Right cardiac atrium (tissue), 5 donors: ENCODE data around the gene NTN3. TPM values are rescaled to one million over a fixed set of nuclear protein-coding genes. Genes with fewer than 3 reads are reported as not detected.

Experiments
- ATAC-seq, 2 donors: fragments of 200-7000 bp; cut with Tn5 transposase; one replicate each; pipeline versions ENCODE4 v1.8.0 to v1.9.1; 2020; ENCODE audit warnings: moderate library complexity in 2 of 2, mild to moderate bottlenecking in 1 of 2
- DNase-seq, 3 donors: peaks; one replicate each; pipeline ENCODE4 v3.0.0-alpha.2; 2020
- H3K27ac ChIP-seq: one replicate; pipeline ENCODE4 v1.5.1; 2013; ENCODE audit warnings: mild to moderate bottlenecking, low read length, control low read depth, moderate library complexity
- H3K27me3 ChIP-seq: one replicate; pipeline ENCODE4 v1.6.1; 2013; ENCODE audit not compliant: control insufficient read depth, insufficient read depth
- H3K4me1 ChIP-seq: one replicate; pipeline ENCODE4 v1.6.1; 2013; ENCODE audit warnings: low read length; ENCODE audit not compliant: control insufficient read depth, insufficient read depth
- H3K4me3 ChIP-seq: one replicate; pipeline ENCODE4 v1.5.1; 2013; ENCODE audit warnings: low read length, control low read depth
- H3K9me3 ChIP-seq: one replicate; pipeline ENCODE4 v1.6.1; 2013; ENCODE audit warnings: low read length; ENCODE audit not compliant: control insufficient read depth
- whole genome bisulfite sequencing: extraction: QIAGEN DNeasy Blood & Tissue Kit; methylation state at CpG from one replicate; pipeline ENCODE4 v1.1.7; 2013; 5-methylcytosine and 5-hydroxymethylcytosine counted together
- intact Hi-C, 4 donors: fragments of 100-400 bp; cut with DNase I; formaldehyde crosslinking; loops; one replicate each; pipeline versions ENCODE4 v1.11.0 to v1.14.0; 2022 to 2023
- polyA plus RNA-seq: library from polyadenylated mRNA; stranded (reverse); fragments of 200-250 nt; gene quantifications from one replicate; pipeline ENCODE4 v1.2.3, GENCODE V29; 2013
- total RNA-seq, 4 donors: library from RNA; stranded (reverse); fragmentation: NEBNext Ultra II Directional; extraction: Animal tissue kit (Norgen Biotek cat#: 25700); gene quantifications; one replicate each; pipeline ENCODE4 v1.2.1, GENCODE V29; 2021
- donor health status: healthy with polysubstance abuse.
- donor health status: DM: no; HTN: yes; CAD: no.
- donor health status: DM: no; HTN: no; CAD: no.
- donor health status: DM: no; HTN: yes; CAD: no; lungs with severe emphysema.
- donor health status: DM: yes; HTN: yes; CAD: no.

NTN3 gene
- total and polyA plus RNA-seq, 5 donors: 0.50 to 1.8 (median 0.74) TPM

DNA sequence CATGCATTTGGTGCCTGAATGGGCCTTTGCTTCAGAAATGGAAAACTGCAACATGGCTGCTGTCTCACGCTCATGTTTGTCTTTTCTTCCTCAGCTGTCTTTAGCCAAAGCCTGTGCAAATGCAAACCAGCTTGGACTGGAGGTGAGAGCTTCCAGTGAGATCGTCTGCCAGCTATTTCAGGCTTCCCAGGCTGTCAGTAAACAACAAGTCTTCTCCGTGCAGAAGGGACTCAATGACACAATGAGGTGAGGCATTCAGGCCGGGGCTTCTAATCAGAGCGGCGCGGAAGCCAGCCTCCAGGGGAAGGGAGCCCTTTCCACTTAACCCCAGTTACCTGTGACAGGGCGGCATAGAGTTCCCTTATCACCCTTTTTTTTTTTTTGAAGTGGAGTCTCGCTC, 27.5 kb upstream of the NTN3 start:
- WGBS: 80% methylated on average over 9 of the region's 9 CpGs
- intact Hi-C loops: no loop called here
- no peaks in the 10 kb centered on the region for H3K4me1 ChIP-seq
- no peaks in the 10 kb centered on the region for H3K9me3 ChIP-seq
- no peaks in the 10 kb centered on the region for H3K27me3 ChIP-seq
- peak overlapping the region; percentile 23 for H3K27ac ChIP-seq
- DNase-seq: no peak
- no peak overlapping the region for H3K4me3 ChIP-seq
- ATAC-seq: no peak

DNA sequence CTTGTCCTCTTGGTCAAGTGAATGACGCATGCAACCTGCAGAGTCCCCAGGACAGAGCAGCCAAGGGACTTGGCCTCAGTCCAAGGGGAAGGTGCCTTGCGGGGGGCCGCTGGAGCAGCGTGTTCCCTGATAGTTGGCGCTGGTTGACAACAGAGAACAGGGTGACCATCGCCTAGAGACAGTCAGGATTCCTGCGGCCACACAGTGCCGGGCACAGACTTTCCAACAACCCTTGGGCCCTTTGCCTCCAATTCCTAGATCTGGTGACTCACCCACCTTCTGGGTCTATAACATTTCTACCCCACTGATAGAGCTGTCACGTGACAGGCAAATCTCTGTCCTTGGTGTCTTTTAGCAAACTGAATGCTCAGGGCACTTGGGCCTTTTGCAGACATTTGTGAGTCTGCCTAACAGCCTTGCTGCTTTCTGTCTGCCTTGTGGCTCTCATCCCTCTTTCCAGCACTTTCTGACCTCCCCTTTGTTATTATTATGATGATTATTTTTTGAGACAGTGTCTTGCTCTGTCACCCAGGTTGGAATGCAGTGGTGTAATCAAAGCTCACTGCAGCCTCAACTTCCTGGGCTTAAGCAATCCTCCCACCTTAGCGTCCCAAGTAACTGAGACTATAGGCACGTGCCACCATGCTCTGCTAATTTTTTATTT, 23.0 kb upstream of the NTN3 start:
- no peak for ATAC-seq
- 88% methylated on average over 11 of the region's 11 CpGs for WGBS
- intact Hi-C loops: no loop called here

DNA sequence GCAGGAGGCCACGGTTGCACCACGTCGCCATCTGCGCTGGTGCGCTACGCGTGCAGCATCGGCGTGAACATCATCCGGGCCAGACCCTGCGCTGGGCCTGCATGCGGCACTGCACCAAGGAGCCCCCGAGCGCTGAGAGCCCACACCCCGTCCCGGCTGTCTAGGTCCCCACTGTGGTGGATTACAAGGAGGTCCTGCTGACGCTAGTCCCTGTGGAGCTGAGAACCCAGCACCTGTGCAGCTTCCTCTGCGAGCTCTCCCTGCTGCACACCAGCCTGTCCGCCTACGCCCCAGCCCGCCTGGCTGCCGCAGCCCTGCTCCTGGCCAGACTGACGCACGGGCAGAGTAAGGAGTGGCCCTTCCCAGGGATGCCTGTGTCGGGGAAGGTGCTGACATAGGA, 22.0 kb upstream of the NTN3 start:
- Histone ChIP-seq H3K27ac (no peak overlapping the region), H3K9me3 (no peaks in the 10 kb centered on the region), H3K4me1 (no peaks in the 10 kb centered on the region), H3K27me3 (no peaks in the 10 kb centered on the region), H3K4me3 (no peak overlapping the region)
- ATAC-seq (no peak), DNase-seq (peak in 2 of 3 donors; percentile 42 to 54)
- intact Hi-C loops: no loop called here
- 97% methylated on average over 25 of the region's 25 CpGs for WGBS

More for the DNA sequence above, 23.0 kb upstream of the NTN3 start:
- Histone ChIP-seq H3K9me3 (no peaks in the 10 kb centered on the region), H3K27ac (no peak overlapping the region), H3K4me1 (no peaks in the 10 kb centered on the region), H3K4me3 (no peak overlapping the region), H3K27me3 (no peaks in the 10 kb centered on the region)
- DNase-seq: no peak

DNA sequence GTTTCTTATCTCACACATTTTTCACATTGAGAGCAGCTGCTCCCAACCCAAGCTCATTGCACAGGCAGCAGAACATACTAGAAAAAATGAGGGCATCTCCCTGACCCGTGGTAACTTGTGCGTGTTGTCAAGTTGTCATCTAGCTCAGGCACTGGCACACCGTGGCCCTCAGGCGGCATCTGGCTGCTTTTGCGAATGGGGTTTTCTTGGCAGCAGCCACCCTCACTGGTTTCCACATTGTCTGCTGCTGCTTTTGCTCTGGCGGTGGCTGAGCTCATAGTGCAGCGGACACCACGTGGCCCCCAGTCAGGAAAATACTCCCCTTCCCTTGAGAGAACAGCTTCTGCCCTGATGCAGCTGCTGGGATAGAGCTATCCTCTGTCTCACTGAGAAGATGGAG, 20.6 kb upstream of the NTN3 start:
- 85% methylated on average over 8 of the region's 8 CpGs for WGBS
- Histone ChIP-seq H3K27me3 (no peaks in the 10 kb centered on the region), H3K27ac (no peak overlapping the region), H3K4me3 (no peak overlapping the region), H3K4me1 (no peaks in the 10 kb centered on the region), H3K9me3 (no peaks in the 10 kb centered on the region)
- ATAC-seq (no peak), DNase-seq (peak in 2 of 3 donors; percentile 23 to 54)
- intact Hi-C loops: no loop called here

DNA sequence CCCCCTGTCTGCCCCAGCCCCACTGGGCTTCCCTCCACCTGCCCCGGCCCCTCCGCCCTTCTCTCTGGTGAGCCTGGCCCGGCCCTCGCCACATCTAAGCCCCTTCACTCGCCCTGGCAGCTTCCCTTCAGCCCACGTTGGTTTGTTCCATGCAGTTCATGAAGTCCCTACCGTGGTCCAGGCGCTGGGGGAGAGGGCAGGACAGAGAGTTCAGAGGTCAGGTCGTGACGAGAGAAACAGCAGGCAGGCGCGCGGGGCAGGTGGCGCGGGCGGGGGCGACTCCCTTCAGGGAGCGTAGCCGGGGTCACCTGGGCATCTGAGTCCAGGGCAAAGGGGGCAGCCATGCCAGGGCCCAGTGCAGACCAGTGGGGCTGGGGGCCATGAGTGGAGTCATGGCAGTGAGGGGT, 20.1 kb upstream of the NTN3 start:
- no peak for ATAC-seq
- H3K4me1 ChIP-seq: no peaks in the 10 kb centered on the region
- intact Hi-C loops: no loop called here
- H3K9me3 ChIP-seq: no peaks in the 10 kb centered on the region
- peak in 2 of 3 donors; percentile 40 to 56 for DNase-seq
- no peak overlapping the region for H3K4me3 ChIP-seq
- no peaks in the 10 kb centered on the region for H3K27me3 ChIP-seq
- H3K27ac ChIP-seq: no peak overlapping the region
- 94% methylated on average over 19 of the region's 19 CpGs for WGBS

DNA sequence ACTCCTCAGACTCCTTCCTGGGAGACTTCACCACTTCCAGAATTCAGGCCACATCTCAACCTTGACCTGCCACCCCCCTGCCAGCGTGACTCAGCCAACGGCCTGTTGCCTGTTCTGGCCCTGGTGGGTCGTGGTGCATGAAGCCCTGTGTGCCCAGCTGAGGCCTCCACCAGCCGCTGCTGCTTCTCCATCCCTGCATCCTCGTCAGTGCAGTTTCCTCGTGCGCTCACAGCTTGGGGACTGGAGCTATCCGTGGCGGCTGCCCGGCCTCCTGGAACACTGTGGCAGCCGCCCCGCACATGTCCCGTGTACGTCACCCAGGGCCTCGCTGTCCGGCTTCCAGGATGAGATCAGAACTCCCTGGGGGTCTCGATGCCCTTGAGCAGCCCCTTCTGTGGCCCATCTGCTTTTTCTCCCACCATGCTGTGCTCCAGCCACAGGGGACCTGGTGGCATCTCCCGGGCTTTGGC, 19.2 kb upstream of the NTN3 start:
- no peaks in the 10 kb centered on the region for H3K27me3 ChIP-seq
- H3K27ac ChIP-seq: no peak overlapping the region
- ATAC-seq (no peak), DNase-seq (peak in 1 of 3 donors; percentile 41)
- H3K4me3 ChIP-seq: no peak overlapping the region
- intact Hi-C loops: no loop called here
- no peaks in the 10 kb centered on the region for H3K4me1 ChIP-seq
- 94% methylated on average over 18 of the region's 18 CpGs for WGBS
- no peaks in the 10 kb centered on the region for H3K9me3 ChIP-seq

DNA sequence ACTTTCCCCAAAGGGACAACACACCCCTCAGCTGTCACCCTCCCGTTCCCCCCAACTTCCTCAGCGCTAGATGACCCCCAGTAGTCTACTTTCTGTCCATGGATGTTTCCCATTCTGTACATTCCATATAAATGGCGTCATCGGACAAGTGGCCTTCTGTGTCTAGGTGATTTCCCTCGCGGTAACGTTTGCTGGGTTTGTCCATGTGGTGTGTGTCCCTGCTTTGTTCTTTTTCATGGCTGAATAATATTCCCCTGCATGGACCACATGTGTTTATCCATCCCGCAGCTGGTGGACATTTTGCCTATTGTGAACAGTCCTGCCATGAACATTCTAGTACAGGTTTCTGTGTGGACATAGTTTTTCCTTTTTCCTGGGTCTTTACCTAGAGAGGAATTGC, 18.4 kb upstream of the NTN3 start:
- H3K27me3 ChIP-seq: no peaks in the 10 kb centered on the region
- DNase-seq (no peak), ATAC-seq (no peak)
- H3K4me1 ChIP-seq: no peaks in the 10 kb centered on the region
- intact Hi-C loops: no loop called here
- H3K9me3 ChIP-seq: no peaks in the 10 kb centered on the region
- H3K4me3 ChIP-seq: no peak overlapping the region
- 97% methylated on average over 8 of the region's 8 CpGs for WGBS
- H3K27ac ChIP-seq: no peak overlapping the region

DNA sequence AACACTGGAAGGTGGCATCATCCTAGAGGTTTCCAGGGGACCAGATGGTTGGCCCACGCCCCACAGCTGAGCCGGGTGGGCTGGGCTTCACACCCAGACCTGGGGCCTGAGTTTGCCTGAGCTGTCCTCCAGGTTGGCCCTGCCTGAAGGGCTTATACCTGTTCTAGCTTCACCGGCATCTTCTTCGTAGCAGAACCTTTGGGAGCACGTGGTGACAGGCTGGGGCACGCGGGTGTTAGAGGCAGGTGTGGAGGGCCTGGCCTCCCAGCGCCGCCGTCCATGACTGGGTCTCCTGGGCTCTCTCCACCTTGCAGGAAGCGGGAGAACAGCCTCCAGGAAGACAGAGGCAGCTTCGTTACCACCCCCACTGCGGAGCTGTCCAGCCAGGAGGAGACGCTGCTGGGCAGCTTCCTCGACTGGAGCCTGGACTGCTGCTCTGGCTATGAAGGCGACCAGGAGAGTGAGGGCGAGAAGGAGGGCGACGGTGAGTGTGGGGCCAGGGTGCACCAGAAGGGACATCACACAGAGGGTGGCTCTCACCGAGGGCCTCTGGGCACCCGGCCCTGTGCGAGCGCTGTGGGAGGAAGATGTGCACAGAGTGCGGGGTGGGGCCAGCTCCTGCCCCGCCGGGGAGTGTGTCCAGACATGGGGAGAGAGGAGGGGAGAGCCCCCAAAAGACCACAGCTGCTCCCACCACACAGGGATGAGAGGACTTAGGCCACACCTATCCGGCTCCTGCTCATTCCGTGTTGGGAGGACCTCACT, 15.8 kb upstream of the NTN3 start:
- DNase-seq: peak in 1 of 3 donors; percentile 28
- Histone ChIP-seq H3K27ac (no peak overlapping the region), H3K4me1 (no peaks in the 10 kb centered on the region), H3K4me3 (no peak overlapping the region), H3K27me3 (no peaks in the 10 kb centered on the region), H3K9me3 (no peaks in the 10 kb centered on the region)
- intact Hi-C loops: no loop called here
- 94% methylated on average over 28 of the region's 28 CpGs for WGBS
- no peak for ATAC-seq

DNA sequence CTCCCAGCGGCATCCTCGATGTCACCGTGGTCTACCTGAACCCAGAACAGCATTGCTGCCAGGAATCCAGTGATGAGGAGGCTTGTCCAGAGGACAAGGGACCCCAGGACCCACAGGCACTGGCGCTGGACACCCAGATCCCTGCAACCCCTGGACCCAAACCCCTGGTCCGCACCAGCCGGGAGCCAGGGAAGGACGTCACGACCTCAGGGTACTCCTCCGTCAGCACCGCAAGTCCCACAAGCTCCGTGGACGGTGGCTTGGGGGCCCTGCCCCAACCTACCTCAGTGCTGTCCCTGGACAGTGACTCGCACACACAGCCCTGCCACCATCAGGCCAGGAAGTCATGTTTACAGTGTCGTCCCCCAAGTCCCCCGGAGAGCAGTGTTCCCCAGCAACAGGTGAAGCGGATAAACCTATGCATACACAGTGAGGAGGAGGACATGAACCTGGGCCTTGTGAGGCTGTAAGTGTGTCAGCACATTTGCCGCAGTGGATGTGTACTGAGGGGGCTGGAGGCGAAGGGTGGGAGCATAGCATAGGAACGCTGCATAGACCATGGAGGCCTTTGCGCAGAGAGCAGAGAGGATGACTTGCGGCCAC, 14.4 kb upstream of the NTN3 start:
- ATAC-seq (no peak), DNase-seq (peak in 1 of 3 donors; percentile 34)
- 94% methylated on average over 21 of the region's 21 CpGs for WGBS
- intact Hi-C loops: no loop called here
- Histone ChIP-seq H3K4me3 (no peak overlapping the region), H3K27me3 (no peaks in the 10 kb centered on the region), H3K4me1 (no peaks in the 10 kb centered on the region), H3K9me3 (no peaks in the 10 kb centered on the region), H3K27ac (no peak overlapping the region)

DNA sequence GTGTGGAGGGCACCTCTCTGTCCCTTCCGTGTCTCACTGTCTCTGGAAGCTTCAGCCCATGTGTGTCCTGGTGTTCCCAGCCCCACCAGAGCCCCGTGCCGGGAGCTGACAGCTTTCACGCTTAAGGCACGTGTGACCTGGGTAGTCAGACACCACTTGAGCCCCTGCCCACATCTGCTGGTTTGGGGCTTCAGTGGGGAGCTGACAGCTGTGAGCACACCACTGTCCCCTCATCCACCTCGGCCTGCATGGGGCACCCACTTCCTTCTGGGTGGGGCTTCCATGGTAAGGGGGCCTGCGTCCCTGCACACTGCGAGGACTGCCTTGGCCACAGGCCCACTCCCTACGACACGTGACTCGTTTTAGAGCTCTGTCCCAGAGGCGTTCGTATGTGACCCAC, 13.8 kb upstream of the NTN3 start:
- ATAC-seq (no peak), DNase-seq (peak in 1 of 3 donors; percentile 33)
- Histone ChIP-seq H3K9me3 (no peaks in the 10 kb centered on the region), H3K4me1 (no peaks in the 10 kb centered on the region), H3K27me3 (no peaks in the 10 kb centered on the region), H3K27ac (no peak overlapping the region), H3K4me3 (no peak overlapping the region)
- intact Hi-C loops: no loop called here
- WGBS: 63% methylated on average over 13 of the region's 13 CpGs

DNA sequence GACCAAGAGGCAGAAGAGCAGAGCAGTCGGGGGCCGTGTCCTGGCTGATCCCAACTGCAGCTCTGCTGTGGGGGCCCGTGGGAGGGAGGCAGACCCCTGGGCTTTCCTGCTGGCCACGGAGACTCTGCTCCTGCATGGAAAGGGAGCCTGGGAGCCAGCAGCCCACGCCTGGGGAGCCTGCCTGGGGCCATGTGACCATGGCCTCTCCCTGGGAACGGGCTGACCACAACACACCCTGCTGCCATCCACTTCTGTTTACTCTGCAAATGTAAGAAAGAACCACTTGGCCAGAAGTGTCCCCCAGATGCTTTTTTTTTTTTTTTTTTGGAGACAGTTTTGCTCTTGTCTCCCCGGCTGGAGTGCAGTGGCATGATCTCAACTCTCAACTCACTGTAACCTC, 13.2 kb upstream of the NTN3 start:
- intact Hi-C loops: no loop called here
- H3K27me3 ChIP-seq: no peaks in the 10 kb centered on the region
- ATAC-seq: no peak

More for the DNA sequence above, 13.2 kb upstream of the NTN3 start:
- no peak overlapping the region for H3K27ac ChIP-seq
- DNase-seq: peak in 1 of 3 donors; percentile 34
- no peaks in the 10 kb centered on the region for H3K4me1 ChIP-seq
- no peak overlapping the region for H3K4me3 ChIP-seq
- no peaks in the 10 kb centered on the region for H3K9me3 ChIP-seq
- 74% methylated on average over 7 of the region's 7 CpGs for WGBS
